NCI-H82 treated with DMSO at 0.1 percent for 48 hours (cell line): Measurements from ENCODE around the gene PPP2R2C.

Source experiments
- DNase-seq: peaks from one replicate; lab custom pipeline; 2025; ENCODE audit not compliant: unreplicated experiment; lab: John Stamatoyannopoulos, UW

The PPP2R2C gene

GRCh38 chr4:6472387-6473263 lies at the start of gene PPP2R2C:
TSS of gene PPP2R2C (minus strand) at chr4:6472614. CDS start at chr4:6472229, 385 bp downstream.
- no peak for DNase-seq

GRCh38 chr4:6520978-6521377 lies 48.6 kb upstream of the PPP2R2C start:
- no peak for DNase-seq

GRCh38 chr4:6520051-6520636 lies 47.7 kb upstream of the PPP2R2C start:
- no peak for DNase-seq

DNA sequence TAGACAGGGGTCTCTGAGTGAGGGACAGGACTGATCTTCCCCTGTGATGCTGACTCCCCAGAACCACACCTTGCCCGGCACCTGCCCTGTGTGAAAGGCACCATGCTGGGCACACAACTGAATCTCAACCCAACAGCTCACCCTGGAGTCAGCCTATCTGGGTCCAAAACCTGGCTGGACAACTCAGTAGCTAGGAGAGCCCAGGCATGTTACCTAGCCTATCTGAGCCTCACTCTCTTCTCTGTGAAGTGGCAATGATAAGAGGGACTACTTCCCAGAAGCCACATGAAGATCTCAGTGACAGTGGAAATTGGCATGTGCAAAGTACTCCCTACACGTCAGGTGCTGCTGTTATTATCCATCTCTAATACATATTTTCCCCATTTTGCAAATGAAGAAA lies 44.8 kb upstream of the PPP2R2C start:
- no peak for DNase-seq

DNA sequence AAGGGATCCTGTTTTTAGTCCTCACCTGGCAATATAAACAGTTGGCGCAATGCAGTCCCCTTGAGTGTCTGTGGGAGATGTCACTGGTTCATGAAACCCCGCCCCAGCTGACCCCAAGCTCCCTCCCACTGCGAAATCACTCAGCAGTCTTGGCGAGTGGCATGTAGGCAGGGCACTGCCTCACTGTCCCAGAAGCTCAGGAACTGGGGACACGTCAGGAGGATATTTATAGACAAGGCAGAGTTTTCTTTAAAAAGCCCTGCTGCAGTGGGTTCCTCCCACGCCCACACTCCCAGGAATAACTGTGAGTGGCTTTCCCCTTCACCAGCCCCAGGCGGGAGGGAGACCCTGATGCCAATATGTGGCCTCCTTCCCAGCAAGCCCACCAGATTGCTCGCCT lies 44.3 kb upstream of the PPP2R2C start:
- no peak for DNase-seq

DNA sequence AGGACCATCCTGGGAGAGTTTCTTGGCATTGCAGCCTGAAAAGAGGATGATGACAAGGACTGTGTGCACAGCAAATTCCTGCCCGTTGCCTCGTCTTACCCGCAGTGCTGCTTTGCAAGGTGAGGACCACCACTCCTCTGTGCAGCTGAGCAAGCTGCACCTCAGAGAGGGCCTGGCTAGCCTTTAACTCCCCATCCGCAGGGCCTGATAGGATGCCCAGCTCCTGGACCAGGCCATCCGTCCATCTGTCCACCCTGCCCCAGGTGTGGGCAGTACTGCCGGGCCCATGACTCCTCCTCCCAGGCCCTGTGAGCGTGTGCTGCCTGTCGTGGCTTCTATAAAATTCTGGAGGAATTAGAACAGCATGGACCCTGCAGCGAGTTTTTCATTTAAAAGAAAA lies 43.9 kb upstream of the PPP2R2C start:
- DNase-seq, result no peak

GRCh38 chr4:6513678-6514077 lies 41.3 kb upstream of the PPP2R2C start:
- no peak for DNase-seq

GRCh38 chr4:6509587-6509986 lies 37.2 kb upstream of the PPP2R2C start:
- DNase-seq, result no peak

DNA sequence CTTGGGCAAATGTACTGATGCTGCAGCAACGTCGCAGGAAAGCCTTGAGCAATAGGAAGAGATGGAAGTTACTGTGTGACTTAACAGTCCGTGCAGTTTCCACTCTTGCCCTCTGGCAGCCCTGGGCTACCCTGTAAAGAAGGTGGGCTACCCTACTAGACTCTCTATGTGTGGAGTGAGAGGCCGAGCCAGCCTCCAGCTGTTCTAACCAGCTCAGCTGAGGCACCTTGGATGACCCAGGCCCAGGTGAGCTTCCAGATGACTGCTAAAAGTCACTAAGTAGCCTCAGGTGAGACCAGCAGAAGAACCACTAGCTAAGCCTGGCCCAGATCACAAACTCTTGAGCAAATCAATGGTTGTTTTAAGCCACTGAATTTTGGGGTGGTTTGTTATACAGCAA lies 34.9 kb upstream of the PPP2R2C start:
- DNase-seq, result no peak

GRCh38 chr4:6506616-6507140 lies 34.3 kb upstream of the PPP2R2C start:
- DNase-seq, result no peak

- DNase-seq, result no peak
These were observed 32.6 kb upstream of the PPP2R2C start for GRCh38 chr4:6504900-6505496.

GRCh38 chr4:6502747-6503465 lies 30.5 kb upstream of the PPP2R2C start:
- DNase-seq, result no peak

GRCh38 chr4:6502147-6502546 lies 29.7 kb upstream of the PPP2R2C start:
- no peak for DNase-seq

DNA sequence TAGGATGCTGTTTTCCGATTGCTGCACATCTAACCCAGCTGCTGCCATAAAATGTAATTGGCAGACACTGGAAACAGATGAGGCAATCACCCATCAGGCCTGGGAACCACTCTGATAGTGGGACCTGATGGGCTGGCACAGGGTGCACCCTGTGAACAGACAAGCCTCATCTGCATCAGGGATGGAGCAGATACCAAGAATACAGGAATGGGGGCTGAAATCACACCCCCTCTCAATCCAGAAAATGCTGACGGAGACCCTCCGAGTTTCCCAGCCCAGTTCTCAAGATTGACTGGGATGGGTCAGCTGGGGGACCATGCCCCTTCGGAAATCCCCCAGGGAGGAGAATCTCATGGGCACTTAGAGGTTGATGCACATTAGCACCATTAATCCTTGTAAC lies 28.8 kb upstream of the PPP2R2C start:
- no peak for DNase-seq

DNA sequence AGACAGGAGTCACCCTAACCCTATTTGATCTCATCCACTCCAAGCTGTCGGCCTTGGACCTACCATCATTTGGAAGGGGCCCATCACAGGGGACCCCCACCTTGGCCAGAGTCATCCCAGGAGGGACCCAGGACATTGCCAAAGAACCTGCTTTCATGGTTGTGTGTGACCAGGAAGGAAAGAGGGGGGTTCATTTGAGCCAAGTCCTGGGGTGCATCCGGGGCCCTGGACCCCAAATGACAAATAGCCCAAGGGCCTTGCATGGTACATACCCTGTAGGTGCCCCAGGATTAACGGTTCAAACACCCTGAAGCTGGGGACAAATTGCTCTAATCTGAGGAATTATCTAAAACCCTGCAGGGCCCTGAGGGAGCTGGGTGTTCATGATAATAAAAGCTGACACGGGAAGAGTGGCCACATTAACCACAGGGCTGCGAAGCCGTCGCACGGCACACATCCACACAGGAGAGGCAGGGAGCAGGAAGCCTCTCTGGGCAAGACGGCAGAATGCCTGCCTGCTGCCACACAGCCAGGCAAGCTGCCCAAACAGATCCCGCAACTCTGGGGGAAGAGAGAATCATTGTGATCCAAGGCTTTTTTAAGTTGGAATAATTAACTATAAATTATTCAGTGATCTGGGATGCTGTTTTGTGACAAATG lies 28.2 kb upstream of the PPP2R2C start:
- no peak for DNase-seq

- DNase-seq, result no peak
These were observed 26.8 kb upstream of the PPP2R2C start for GRCh38 chr4:6499238-6499600.

DNA sequence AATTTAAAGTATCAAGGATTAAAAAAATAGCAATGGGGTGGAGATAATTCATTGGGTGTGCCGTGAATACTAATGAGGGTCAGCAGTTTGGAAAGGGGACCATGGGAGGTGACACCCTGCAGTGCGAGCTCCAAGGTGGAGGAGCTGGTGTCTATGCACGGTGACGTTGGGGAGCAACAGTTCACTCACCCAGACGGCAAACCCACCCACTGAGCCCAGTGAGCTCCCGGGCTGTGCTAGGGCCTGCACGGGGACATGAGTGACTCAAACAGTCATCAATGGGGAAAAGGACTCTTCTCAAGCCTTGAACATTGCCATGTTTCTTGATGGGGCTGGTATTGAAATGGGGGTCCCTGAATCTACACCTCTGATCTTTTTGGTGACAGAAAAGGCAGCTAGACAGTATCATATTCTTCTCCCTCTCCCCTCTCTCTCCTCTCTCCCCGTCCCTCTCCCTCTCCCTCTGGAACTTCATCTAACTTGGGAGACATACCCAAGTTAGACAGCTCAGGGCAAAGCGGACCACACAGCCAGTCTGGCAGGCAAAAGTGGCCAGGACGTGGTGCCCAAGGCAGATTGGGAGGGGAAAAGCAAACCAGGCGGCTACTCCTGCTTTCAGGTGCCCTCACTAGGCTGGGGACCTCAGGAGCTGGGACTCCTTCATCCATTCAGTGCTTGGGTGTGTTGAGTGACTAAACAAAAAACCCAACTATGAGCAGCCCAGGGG lies 26.3 kb upstream of the PPP2R2C start:
- DNase-seq, result no peak

DNA sequence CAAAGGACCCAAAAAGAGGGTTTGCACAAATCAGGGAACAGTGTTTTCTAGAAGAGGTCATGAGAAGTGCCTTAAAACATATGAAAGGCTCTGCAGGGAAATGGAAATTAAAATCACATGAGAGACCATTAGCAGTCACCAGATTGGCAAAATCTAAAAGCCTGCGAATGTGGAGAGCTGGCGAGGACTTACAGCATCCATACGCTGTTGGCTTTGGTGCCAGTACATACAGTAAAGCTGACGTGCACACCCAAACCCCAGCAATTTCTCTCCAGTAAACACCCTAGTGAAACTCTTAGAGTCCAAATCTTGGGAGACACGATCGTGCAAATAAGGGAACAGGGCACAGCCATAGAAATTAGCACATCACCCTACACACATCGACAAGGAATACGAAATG lies 25.4 kb upstream of the PPP2R2C start:
- no peak for DNase-seq

- no peak for DNase-seq
These were observed 23.3 kb upstream of the PPP2R2C start for GRCh38 chr4:6495736-6496135.

GRCh38 chr4:6495296-6495590 lies 22.8 kb upstream of the PPP2R2C start:
- DNase-seq, result no peak
